Lung (tissue), 12 donors: ENCODE results near the gene SLFNL1. TPM values are rescaled to one million over a fixed set of nuclear protein-coding genes. Genes with fewer than 3 reads are reported as not detected.

Experiments used
- ATAC-seq: fragments of 200-7000 bp; cut with Tn5 transposase; one replicate; pipeline ENCODE4 v1.9.1; 2020; ENCODE audit warnings: moderate number of reproducible peaks; ENCODE audit not compliant: insufficient read depth, low FRiP score
- DNase-seq, 3 donors: peaks; one replicate each; pipeline ENCODE4 v3.0.0-alpha.2; 2013 to 2017
- H3K27ac ChIP-seq, 2 donors: one replicate each; pipeline ENCODE4 v1.5.1; 2013; ENCODE audit warnings: mild to moderate bottlenecking in 2 of 2, moderate library complexity in 2 of 2, control low read depth in 1 of 2, inconsistent platforms in 1 of 2, low read depth in 1 of 2, low read length in 1 of 2
- H3K27me3 ChIP-seq, 3 donors: one replicate each; pipeline ENCODE4 v1.5.1; 2013; ENCODE audit warnings: low read length in 2 of 3; ENCODE audit not compliant: control insufficient read depth in 3 of 3, insufficient read depth in 3 of 3
- H3K36me3 ChIP-seq, 4 donors: one replicate each; pipeline ENCODE4 v1.5.1; 2013; ENCODE audit warnings: low read length in 4 of 4, mild to moderate bottlenecking in 1 of 4, moderate library complexity in 1 of 4; ENCODE audit not compliant: control insufficient read depth in 4 of 4, insufficient read depth in 4 of 4
- H3K4me1 ChIP-seq, 5 donors: one replicate each; pipeline ENCODE4 v1.5.1; 2013; ENCODE audit warnings: low read length in 5 of 5, mild to moderate bottlenecking in 2 of 5, moderate library complexity in 1 of 5; ENCODE audit not compliant: control insufficient read depth in 5 of 5, insufficient read depth in 5 of 5
- H3K4me3 ChIP-seq: one replicate; pipeline ENCODE4 v1.5.1; 2013; ENCODE audit warnings: mild to moderate bottlenecking, control low read depth, moderate library complexity
- H3K9ac ChIP-seq, 2 donors: one replicate each; pipeline ENCODE4 v1.5.1; 2013; ENCODE audit warnings: low read length in 2 of 2, control low read depth in 1 of 2; ENCODE audit not compliant: insufficient read depth in 1 of 2
- H3K9me3 ChIP-seq, 4 donors: one replicate each; pipeline ENCODE4 v1.5.1; 2013; ENCODE audit warnings: low read length in 3 of 4, mild to moderate bottlenecking in 1 of 4, moderate library complexity in 1 of 4; ENCODE audit not compliant: control insufficient read depth in 4 of 4, insufficient read depth in 3 of 4
- CTCF ChIP-seq: IDR thresholded peaks from 2 replicates; pipeline ENCODE4 v1.5.1; 2012; ENCODE audit warnings: mild to moderate bottlenecking; ENCODE audit errors: control extremely low read depth, extremely low read depth
- WGBS, 2 donors: extraction: QIAGEN DNeasy Blood & Tissue Kit; methylation state at CpG; one replicate each; pipeline ENCODE4 v1.1.7; 2013; 5-methylcytosine and 5-hydroxymethylcytosine counted together
- polyA plus RNA-seq, 2 donors: library from polyadenylated mRNA; stranded (reverse); fragments of 200-250 nt; gene quantifications; one replicate each; pipeline ENCODE4 v1.2.1, GENCODE V29; 2013
- total RNA-seq, 2 donors: library from RNA; depleted of rRNA in 1 of 2; stranded (reverse); fragments of >200 nt in 1 of 2; gene quantifications; one replicate each; pipeline ENCODE4 v1.2.1, GENCODE V29; 2014 to 2021
- donor health status: control.
- donor health status: control.
- donor health status: Bipolar disorder and iron deficiency.
- donor health status: healthy.
- donor health status: DM: yes; HTN: yes; CAD: no.

The SLFNL1 gene
- total and polyA plus RNA-seq, 4 donors, result 0.94 to 9.2 (median 3.2) TPM

DNA sequence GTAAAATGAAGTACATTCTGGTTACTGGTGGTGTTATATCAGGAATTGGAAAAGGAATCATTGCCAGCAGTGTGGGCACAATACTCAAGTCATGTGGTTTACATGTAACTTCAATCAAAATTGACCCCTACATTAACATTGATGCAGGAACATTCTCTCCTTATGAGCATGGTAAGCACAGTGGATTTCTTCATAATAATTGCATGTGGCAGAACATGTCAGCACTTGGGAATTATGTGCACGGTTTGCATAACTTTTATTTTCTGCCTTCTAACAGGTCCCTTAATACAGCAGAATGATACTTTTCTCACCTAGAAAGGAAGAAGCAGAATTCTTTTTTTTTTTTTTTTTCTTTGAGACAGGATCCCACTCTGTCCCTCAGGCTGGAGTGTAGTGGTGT lies 38.2 kb downstream of the SLFNL1 start:
- no peak for TF ChIP-seq CTCF
- Histone ChIP-seq H3K4me3 (no peak overlapping the region), H3K9ac (no peak overlapping the region), H3K4me1 (peaks cover 6 to 31% (median 16%) of the 10 kb centered on the region in 5 donors), H3K27me3 (no peaks in the 10 kb centered on the region), H3K9me3 (no peaks in the 10 kb centered on the region), H3K27ac (no peak overlapping the region), H3K36me3 (peaks cover 7 to 16% (median 12%) of the 10 kb centered on the region in 4 donors)
- DNase-seq, result no peak
- 91 to 94% methylated on average over 1 of the region's 1 CpG for WGBS, 2 donors
- no peak for ATAC-seq

- Histone ChIP-seq H3K27ac (no peak overlapping the region), H3K9me3 (no peaks in the 10 kb centered on the region), H3K4me3 (no peak overlapping the region), H3K4me1 (peaks cover 6 to 31% (median 16%) of the 10 kb centered on the region in 5 donors), H3K27me3 (no peaks in the 10 kb centered on the region), H3K9ac (no peak overlapping the region), H3K36me3 (peaks cover 4 to 14% (median 10%) of the 10 kb centered on the region in 4 donors)
- ATAC-seq (no peak), DNase-seq (no peak)
- 56 to 93% methylated on average over 1 of the region's 1 CpG for WGBS, 2 donors
- no peak for TF ChIP-seq CTCF
Observed at GRCh38 chr1:40982721-40983120, 38.8 kb downstream of the SLFNL1 start.

GRCh38 chr1:40981691-40982448 lies 39.7 kb downstream of the SLFNL1 start:
- Histone ChIP-seq H3K9me3 (no peaks in the 10 kb centered on the region), H3K4me3 (no peak overlapping the region), H3K9ac (no peak overlapping the region), H3K27ac (no peak overlapping the region), H3K4me1 (peaks cover 6 to 31% (median 16%) of the 10 kb centered on the region in 5 donors), H3K36me3 (peaks cover 3 to 8% (median 5%) of the 10 kb centered on the region in 4 donors), H3K27me3 (no peaks in the 10 kb centered on the region)
- ATAC-seq, result no peak
- 61 to 78% methylated on average over 14 of the region's 14 CpGs for WGBS, 2 donors
- peak; percentile 42 to 70 (median 60) for DNase-seq
- TF ChIP-seq CTCF, result no peak
